CD4-positive, alpha-beta T cell (primary cell): ENCODE measurements around the gene MBD3L3. TPM values are rescaled to one million over a fixed set of nuclear protein-coding genes. Genes with fewer than 3 reads are reported as not detected.
"Not testable (repeated sequence)": the region's sequence is repeated elsewhere in the genome, so short reads cannot be mapped to it uniquely, and the experiment has no call there.

Experiments
- ATAC-seq: fragments of 200-7000 bp; cut with Tn5 transposase; one replicate; pipeline ENCODE4 v1.10.0; 2022; ENCODE audit warnings: mild to moderate bottlenecking; ENCODE audit not compliant: poor library complexity
- CTCF ChIA-PET: fragments of 350-600 bp; sonication (Branson Sonifier 250); formaldehyde crosslinking; loops from one replicate; lab custom pipeline; 2021; ENCODE audit warnings: antibody characterized with exemption, inconsistent platforms; lab: Charles Lee
- POLR2A ChIA-PET: fragments of 350-600 bp; sonication (Branson Sonifier 250); formaldehyde crosslinking; loops from one replicate; lab custom pipeline; 2021; ENCODE audit warnings: antibody characterized with exemption, inconsistent platforms; lab: Charles Lee
- DNase-seq, 14 experiments: peaks; one replicate each; pipeline ENCODE4 v3.0.0-alpha.2; 2013 to 2020; ENCODE audit warnings: mixed read lengths in 2 of 14
- H3K27ac ChIP-seq, 2 donors: one replicate each; pipeline versions ENCODE4 v1.5.1 to v1.7.0; 2013; ENCODE audit warnings: low read length in 2 of 2, low read depth in 1 of 2, mild to moderate bottlenecking in 1 of 2
- H3K27me3 ChIP-seq, 2 experiments: 1 replicate in 1 of 2; 2 replicates in 1 of 2; pipeline versions ENCODE4 v1.6.1 to v1.7.0; 2013; ENCODE audit warnings: low read length in 2 of 2, control low read depth in 1 of 2, mild to moderate bottlenecking in 1 of 2, moderate library complexity in 1 of 2; ENCODE audit not compliant: insufficient read depth in 2 of 2, control insufficient read depth in 1 of 2
- H3K36me3 ChIP-seq: one replicate; pipeline ENCODE4 v1.6.1; 2013; ENCODE audit warnings: low read length, control low read depth; ENCODE audit not compliant: insufficient read depth
- H3K4me1 ChIP-seq: one replicate; pipeline ENCODE4 v1.6.1; 2013; ENCODE audit warnings: low read length, control low read depth; ENCODE audit not compliant: insufficient read depth
- H3K4me3 ChIP-seq: one replicate; pipeline ENCODE4 v1.5.1; 2013; ENCODE audit warnings: mild to moderate bottlenecking, low read length, moderate library complexity
- H3K9me3 ChIP-seq, 2 experiments: 1 replicate in 1 of 2; 2 replicates in 1 of 2; pipeline versions ENCODE4 v1.6.1 to v1.7.0; 2013; ENCODE audit warnings: low read length in 2 of 2, mild to moderate bottlenecking in 2 of 2, control low read depth in 1 of 2, moderate library complexity in 1 of 2; ENCODE audit not compliant: control insufficient read depth in 1 of 2, insufficient read depth in 1 of 2
- H3K27ac Mint-ChIP-seq: one replicate; pipeline ENCODE4 v1.8.0; 2020; ENCODE audit warnings: mixed read lengths
- H3K27me3 Mint-ChIP-seq: one replicate; pipeline ENCODE4 v1.8.0; 2021; ENCODE audit warnings: mixed read lengths
- H3K36me3 Mint-ChIP-seq: one replicate; pipeline ENCODE4 v1.8.0; 2021; ENCODE audit warnings: low read depth, mixed read lengths
- H3K4me1 Mint-ChIP-seq: one replicate; pipeline ENCODE4 v1.8.0; 2021; ENCODE audit warnings: low read depth, mixed read lengths
- H3K4me3 Mint-ChIP-seq: one replicate; pipeline ENCODE4 v1.8.0; 2020; ENCODE audit warnings: mild to moderate bottlenecking, mixed read lengths
- H3K9me3 Mint-ChIP-seq: one replicate; pipeline ENCODE4 v1.8.0; 2020; ENCODE audit warnings: mixed read lengths
- CTCF ChIP-seq: fragments of 200-600 bp; IDR thresholded peaks from one replicate; pipeline ENCODE4 v1.8.0; 2022; ENCODE audit warnings: antibody characterized with exemption, mild to moderate bottlenecking
- intact Hi-C, 2 experiments: fragments of 100-400 bp; cut with DNase I in 1 of 2; cut with micrococcal nuclease in 1 of 2; formaldehyde crosslinking; loops; one replicate each; pipeline versions ENCODE4 v1.15.1 to v1.9.0; 2023 to 2025; cut with DNase I, micrococcal nuclease
- total RNA-seq, 174 experiments: library from RNA in 2 of 174; stranded (reverse) in 2 of 174; gene quantifications; one replicate each; pipeline ENCODE4 v1.2.3 and lab custom pipeline; 2021 to 2026

Gene MBD3L3
- total RNA-seq, 2 experiments from 2014 or later = not detected

- intact Hi-C loops, H3K9me3 Mint-ChIP-seq, H3K27me3 Mint-ChIP-seq, H3K27ac Mint-ChIP-seq, H3K4me3 Mint-ChIP-seq, H3K27me3 ChIP-seq, H3K4me3 ChIP-seq, H3K27ac ChIP-seq, CTCF ChIA-PET, H3K4me1 Mint-ChIP-seq, H3K9me3 ChIP-seq, H3K4me1 ChIP-seq, DNase-seq, POLR2A ChIA-PET, H3K36me3 ChIP-seq, H3K36me3 Mint-ChIP-seq, ATAC-seq: not testable (repeated sequence)
These were observed 29.7 kb downstream of the MBD3L3 start for GRCh38 chr19:7028790-7029189.

- CTCF ChIA-PET, H3K27me3 ChIP-seq, POLR2A ChIA-PET, H3K4me1 Mint-ChIP-seq, H3K27me3 Mint-ChIP-seq, H3K9me3 Mint-ChIP-seq, H3K36me3 ChIP-seq, H3K4me3 Mint-ChIP-seq, H3K27ac Mint-ChIP-seq, H3K4me3 ChIP-seq, H3K4me1 ChIP-seq, H3K27ac ChIP-seq, H3K36me3 Mint-ChIP-seq, ATAC-seq, DNase-seq, intact Hi-C loops, H3K9me3 ChIP-seq: not testable (repeated sequence)
These were observed 37.1 kb downstream of the MBD3L3 start, which contains the start of gene MBD3L2B for GRCh38 chr19:7021331-7021730. Gene MBD3L2B (minus strand): TSS chr19:7021431. CDS start chr19:7021397, 34 bp downstream.

- TF ChIP-seq CTCF = no peak
- H3K36me3 Mint-ChIP-seq = no peaks in the 10 kb centered on the region
- intact Hi-C loops = no loop called here
- POLR2A ChIA-PET = no interaction called here
- Histone ChIP-seq H3K4me1 (peaks cover 4% of the 10 kb centered on the region), H3K27me3 (no peaks in the 10 kb centered on the region), H3K4me3 (no peak overlapping the region), H3K9me3 (no peaks in the 10 kb centered on the region), H3K36me3 (no peaks in the 10 kb centered on the region), H3K27ac (no peak overlapping the region)
- no peaks in the 10 kb centered on the region for H3K27me3 Mint-ChIP-seq
- DNase-seq (no peak), ATAC-seq (no peak)
- H3K27ac Mint-ChIP-seq = no peak overlapping the region
- H3K9me3 Mint-ChIP-seq = no peaks in the 10 kb centered on the region
- CTCF ChIA-PET = no interaction called here
- H3K4me1 Mint-ChIP-seq = peaks cover 2% of the 10 kb centered on the region
- no peak overlapping the region for H3K4me3 Mint-ChIP-seq
These were observed 39.6 kb downstream of the MBD3L3 start for GRCh38 chr19:7018828-7019227.

GRCh38 chr19:7013678-7014077 lies 44.8 kb downstream of the MBD3L3 start:
- Histone ChIP-seq H3K27ac (no peak overlapping the region), H3K4me3 (no peak overlapping the region), H3K4me1 (peaks cover 29% of the 10 kb centered on the region), H3K36me3 (no peaks in the 10 kb centered on the region), H3K27me3 (no peaks in the 10 kb centered on the region), H3K9me3 (peaks cover 0 to 16% of the 10 kb centered on the region in 2 experiments)
- DNase-seq (peak in 1 of 14 experiments; percentile 46), ATAC-seq (no peak)
- intact Hi-C loops = no loop called here
- ChIA-PET CTCF (no interaction called here), POLR2A (no interaction called here)
- no peak for TF ChIP-seq CTCF
- Mint-ChIP-seq H3K4me1 (peaks cover 34% of the 10 kb centered on the region), H3K4me3 (no peak overlapping the region), H3K27me3 (no peaks in the 10 kb centered on the region), H3K9me3 (no peaks in the 10 kb centered on the region), H3K36me3 (no peaks in the 10 kb centered on the region), H3K27ac (peak overlapping the region; percentile 58)
